Stimulated activated CD8-positive, alpha-beta memory T cell treated with anti-CD3 and anti-CD28 coated beads, Interleukin-12 subunit alpha, Interleukin-12 subunit beta, amount 100 ng/mL, for 4 hours (primary cell): Measurements from ENCODE around the gene LRRC4C.

Experiments used
- DNase-seq: peaks from one replicate; pipeline ENCODE4 v3.0.0-alpha.2; 2020; ENCODE audit warnings: low read depth

The LRRC4C gene

DNA sequence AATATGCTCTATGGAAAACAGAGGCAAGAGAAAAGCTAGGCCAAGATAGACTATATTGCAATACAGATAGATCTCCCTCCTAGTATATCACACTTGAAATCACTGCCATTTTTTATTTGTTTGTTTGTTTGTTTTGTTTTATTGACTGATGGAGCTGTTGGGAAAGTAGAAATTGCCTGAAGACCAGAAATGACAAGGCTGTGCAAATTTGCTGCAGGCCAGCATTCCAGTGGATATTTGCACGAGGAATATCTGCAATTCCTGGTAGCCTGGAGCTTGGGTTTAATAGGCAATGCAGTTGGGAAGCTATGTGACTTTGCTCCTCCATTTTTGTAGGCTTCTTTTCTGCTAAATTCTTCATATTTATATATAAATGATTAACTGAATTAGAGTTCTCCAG, 991.7 kb downstream of the LRRC4C start:
- no peak for DNase-seq

GRCh38 chr11:40445391-40445790, 1014.1 kb downstream of the LRRC4C start:
- no peak for DNase-seq

DNA sequence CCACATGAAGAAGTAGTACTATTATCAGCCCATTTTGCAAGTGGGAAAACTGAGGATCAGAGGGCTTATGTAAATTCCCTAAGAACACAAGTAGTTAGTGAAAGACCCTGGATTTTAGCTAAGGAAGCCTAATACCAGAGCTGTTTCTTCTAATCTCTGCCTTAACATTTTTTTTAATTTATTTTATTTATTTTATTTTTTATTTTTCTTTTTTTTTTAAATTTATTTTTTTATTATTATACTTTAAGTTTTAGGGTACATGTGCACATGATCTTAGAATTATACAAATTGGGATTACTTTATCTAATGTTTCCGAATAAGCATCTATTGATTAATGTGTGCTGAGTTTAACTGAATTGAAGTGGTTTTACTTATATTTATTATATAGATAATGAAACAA, 1015.3 kb downstream of the LRRC4C start:
- DNase-seq = no peak

- DNase-seq = no peak
These were observed 1024.1 kb downstream of the LRRC4C start for GRCh38 chr11:40435344-40435743.

GRCh38 chr11:40434926-40435325, 1024.5 kb downstream of the LRRC4C start:
- DNase-seq = no peak

GRCh38 chr11:40432358-40432757, 1027.1 kb downstream of the LRRC4C start:
- DNase-seq = no peak

- DNase-seq = no peak
These were observed 1034.3 kb downstream of the LRRC4C start for GRCh38 chr11:40425168-40425567.

- DNase-seq = no peak
These were observed 1038.1 kb downstream of the LRRC4C start for GRCh38 chr11:40421208-40421981.

- no peak for DNase-seq
These were observed 1041.8 kb downstream of the LRRC4C start for GRCh38 chr11:40417627-40418026.

- no peak for DNase-seq
These were observed 1052.1 kb downstream of the LRRC4C start for GRCh38 chr11:40407355-40407754.

GRCh38 chr11:40405614-40406013, 1053.8 kb downstream of the LRRC4C start:
- no peak for DNase-seq

GRCh38 chr11:40403321-40403720, 1056.1 kb downstream of the LRRC4C start:
- no peak for DNase-seq

DNA sequence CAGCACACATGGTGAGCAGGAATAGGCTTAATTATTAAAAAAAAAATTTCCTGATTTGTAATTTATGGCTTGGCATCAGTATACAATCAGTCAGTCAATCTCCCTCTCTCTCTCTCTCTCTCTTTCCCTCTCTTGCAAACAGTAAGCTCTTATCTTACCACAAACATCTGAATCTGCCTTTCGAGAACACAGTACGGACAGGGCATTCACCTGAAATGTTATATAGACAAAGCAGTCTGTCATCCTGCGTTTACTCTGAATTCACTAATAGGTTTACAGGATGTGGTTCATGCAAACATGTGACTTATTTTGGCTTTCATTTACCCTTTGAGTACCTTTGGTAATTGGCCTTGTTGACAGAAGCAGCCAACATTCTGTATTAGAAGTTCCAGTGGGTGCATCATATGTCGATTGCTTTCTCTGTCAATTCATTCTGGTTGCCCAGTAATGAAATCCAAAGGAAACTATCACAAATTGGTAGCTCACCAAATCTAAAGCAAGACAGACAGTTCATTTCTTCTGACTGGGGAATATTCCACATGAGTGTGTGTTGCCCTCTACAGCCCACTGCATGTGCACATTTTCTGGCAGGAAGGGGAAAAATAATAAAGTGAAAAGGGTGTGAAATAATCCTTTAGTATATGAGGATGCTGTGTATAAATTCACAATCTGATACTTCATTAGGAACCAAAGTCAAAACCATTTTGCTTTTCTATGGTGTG, 1058.2 kb downstream of the LRRC4C start:
- DNase-seq = no peak

DNA sequence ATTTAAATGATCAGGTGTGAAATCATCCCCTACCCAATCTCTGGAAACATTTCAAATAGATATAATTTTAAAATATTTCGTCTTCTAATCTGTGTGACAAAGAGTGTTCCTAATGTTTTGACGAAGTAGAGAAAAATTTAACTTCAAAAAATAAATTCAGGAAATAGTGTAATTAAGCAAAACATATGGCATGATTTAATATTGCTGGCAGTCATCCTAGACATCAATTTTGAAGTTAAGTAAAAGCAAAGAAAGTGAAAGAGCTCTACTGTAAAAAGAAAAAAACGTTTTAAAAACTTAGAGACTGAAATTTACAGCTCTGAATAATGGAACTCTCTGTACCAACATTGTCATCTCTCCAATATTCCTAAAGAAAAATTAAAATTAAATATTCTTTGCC, 1062.3 kb downstream of the LRRC4C start:
- no peak for DNase-seq

DNA sequence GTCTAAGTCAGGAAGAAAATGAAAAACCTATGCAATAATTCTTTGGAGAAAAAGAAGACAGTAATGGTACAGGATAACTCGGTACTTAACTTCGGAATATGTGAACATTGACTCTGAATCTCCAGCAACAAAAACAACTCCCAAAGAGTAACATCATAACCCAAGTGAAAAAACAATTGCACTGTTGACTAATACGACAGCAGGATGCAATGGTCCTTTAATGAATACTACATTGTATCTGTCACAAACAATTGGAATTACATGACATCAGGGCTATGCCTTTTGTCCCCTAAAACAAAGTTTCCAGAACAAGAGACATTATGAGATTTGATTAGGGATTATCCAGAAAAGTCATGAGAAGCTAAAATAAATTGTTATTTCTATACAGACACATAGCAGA, 1065.9 kb downstream of the LRRC4C start:
- no peak for DNase-seq

DNA sequence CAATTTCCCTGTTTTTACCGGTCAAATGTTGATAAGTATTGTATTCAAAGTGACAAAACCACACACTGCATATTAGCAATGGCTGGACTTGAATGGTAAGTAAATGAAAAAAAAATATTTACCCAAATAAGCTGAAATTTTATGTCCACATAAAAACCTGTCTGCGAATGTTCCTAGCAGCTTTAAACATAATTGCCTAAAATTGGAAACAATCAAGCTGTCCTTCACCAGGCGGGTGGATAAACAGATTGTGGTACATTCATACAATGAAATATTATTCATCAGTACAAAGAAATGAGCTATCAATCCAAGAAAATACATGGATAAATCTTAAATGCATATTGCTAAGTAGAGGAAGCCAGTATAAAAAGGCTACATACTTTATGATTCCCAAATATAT, 1067.8 kb downstream of the LRRC4C start:
- DNase-seq = no peak

DNA sequence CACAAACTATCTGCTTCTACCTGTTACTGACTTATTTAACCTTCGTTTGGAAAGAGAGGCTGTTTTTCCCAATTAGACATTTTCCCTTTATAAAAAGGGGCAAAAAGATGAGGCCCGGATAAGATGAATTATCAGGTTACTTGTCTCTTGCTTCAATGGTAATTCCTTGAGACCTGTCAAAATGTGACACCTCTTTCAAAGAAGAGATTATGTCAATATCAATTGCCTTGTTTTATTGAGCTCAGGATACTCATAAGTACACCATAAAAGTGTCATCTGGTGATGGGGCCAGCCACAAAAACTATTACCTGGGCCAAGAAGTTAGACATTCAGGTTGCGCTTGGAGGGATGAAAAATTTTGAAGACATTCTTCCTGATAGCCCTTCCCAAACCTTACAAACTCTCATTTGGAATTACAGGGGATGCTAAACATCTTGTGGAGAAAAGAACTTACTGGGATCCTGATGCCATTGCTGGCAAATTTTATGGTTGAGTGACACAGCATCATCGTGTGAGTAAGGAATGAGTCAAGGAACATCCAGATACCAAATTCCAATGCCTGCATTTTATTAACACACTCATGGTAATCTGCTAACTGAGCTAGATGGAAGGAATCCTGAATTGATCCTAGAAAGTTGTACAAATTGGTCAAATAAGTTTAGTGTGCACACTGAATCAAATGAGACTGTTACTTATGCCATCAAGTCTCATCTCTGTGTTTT, 1071.2 kb downstream of the LRRC4C start:
- DNase-seq = no peak

DNA sequence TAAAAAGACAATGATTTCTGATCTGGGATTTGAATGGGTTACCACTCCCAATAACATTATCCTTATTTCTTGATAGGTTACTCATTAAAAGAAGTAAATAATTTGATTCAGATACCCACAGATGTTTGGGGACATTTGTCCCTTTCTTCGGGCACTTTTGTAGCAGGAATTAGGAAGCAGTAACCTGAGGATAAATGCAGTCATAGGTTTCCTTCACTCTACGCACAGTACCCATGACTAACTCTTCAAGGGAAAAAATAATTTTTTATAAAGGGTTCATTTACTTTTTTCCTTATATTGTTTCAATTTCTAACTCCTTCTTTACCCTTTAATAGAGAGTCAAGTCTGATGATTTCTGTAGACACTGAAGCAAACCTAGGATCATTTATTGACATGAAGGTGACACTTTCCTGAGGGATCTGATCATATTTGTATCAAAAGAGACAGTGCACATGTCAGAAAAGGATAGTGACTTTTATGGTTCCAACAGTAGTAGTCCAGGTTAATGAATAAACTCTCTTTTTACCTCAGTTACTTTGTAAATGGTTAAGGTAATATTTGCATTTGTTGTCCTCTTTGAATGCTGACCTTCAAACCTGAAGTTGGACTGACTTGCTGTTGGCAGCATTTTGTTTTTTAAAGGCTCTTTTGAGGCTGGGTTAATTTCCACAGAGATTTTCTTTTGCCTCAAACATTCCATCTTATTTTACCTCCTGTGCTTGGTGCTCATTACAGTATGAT, 1072.0 kb downstream of the LRRC4C start:
- DNase-seq = no peak

DNA sequence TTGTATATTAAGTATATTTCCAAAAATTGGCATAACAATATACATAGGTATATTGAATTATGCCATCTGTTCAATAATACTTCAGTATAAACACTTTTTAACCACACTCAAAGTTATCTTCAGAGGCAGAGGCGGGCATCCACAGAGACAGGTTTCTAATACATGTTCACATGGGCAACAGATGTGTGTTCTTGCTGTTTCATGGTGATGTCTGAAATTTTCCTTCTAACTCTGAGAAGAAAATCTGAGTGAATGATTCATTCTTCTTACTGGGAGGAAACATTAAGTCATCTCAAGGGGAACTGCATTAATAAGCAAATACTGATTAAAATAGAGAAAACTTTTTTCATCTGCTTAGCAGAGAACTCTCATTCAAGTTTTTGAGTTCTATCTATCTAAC, 1074.5 kb downstream of the LRRC4C start:
- no peak for DNase-seq

- DNase-seq = no peak
These were observed 1078.0 kb downstream of the LRRC4C start for GRCh38 chr11:40381481-40381880.

GRCh38 chr11:40380835-40381234, 1078.6 kb downstream of the LRRC4C start:
- no peak for DNase-seq

DNA sequence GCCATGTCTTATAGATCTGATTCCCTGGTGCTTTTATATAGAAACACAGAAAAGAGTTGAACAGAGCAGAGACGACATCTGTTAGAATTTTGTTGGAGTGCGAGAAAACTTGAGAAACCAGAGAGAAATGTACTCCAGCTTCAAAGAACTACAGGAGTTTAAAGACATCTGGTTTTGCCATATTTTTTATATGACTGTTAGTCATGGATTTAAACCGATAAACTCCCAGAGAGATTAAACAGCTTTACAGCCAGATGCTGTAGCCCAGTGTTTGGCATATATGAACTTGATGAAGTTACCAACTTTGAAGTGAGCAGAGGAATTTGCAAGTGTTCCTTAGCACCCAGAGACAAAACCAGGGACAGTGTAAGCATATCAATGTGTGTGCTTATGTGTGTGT, 1083.1 kb downstream of the LRRC4C start:
- no peak for DNase-seq
